Pericardium fibroblast (primary cell): ENCODE results near the gene CABP4. TPM values are rescaled to one million over a fixed set of nuclear protein-coding genes. Genes with fewer than 3 reads are reported as not detected.

Experiments used
- total RNA-seq: library from RNA; depleted of rRNA; stranded (reverse); fragments of >200 nt; gene quantifications from 2 replicates; pipeline ENCODE4 v1.2.3, GENCODE V29; 2015

Gene CABP4
- not detected in 2 replicates for total RNA-seq

GRCh38 chr11:67455054-67455453 is at the start of gene CABP4:
TSS of gene CABP4 (plus strand) at chr11:67455354. CDS start at chr11:67455424, 70 bp downstream.

GRCh38 chr11:67415501-67416304 is 39.5 kb upstream of the CABP4 start, which contains the start of gene CARNS1:
TSS of gene CARNS1 (plus strand) at chr11:67415678. CDS start at chr11:67416200, 522 bp downstream.

GRCh38 chr11:67428052-67429001 is 26.8 kb upstream of the CABP4 start, which contains the start of gene RPS6KB2:
TSS of gene RPS6KB2 (plus strand) at chr11:67428494. CDS start at chr11:67428546, 52 bp downstream.

GRCh38 chr11:67437082-67437808 is 17.9 kb upstream of the CABP4 start, which contains the start of gene PTPRCAP:
TSS of gene PTPRCAP (minus strand) at chr11:67437682. CDS start at chr11:67437619, 63 bp downstream.

GRCh38 chr11:67452141-67452952 is 2.8 kb upstream of the CABP4 start, which contains the start of gene GPR152:
TSS of gene GPR152 (minus strand) at chr11:67452729. CDS start at chr11:67452724, 5 bp downstream.

GRCh38 chr11:67468759-67469507 is 13.8 kb downstream of the CABP4 start, which contains the start of gene TMEM134:
TSS of gene TMEM134 (minus strand) at chr11:67469251. CDS start at chr11:67469192, 59 bp downstream.

GRCh38 chr11:67482827-67483798 is 28.0 kb downstream of the CABP4 start, which contains the start of gene AIP:
TSS of gene AIP (plus strand) at chr11:67483026. CDS start at chr11:67483159, 133 bp downstream.

GRCh38 chr11:67504950-67505581 is 49.9 kb downstream of the CABP4 start, which contains the start of gene PITPNM1:
TSS of gene PITPNM1 (minus strand) at chr11:67505363. CDS start at chr11:67504180, 1,183 bp downstream.

GRCh38 chr11:67507864-67508485 is 52.8 kb downstream of the CABP4 start, which contains the start of gene CDK2AP2:
TSS of gene CDK2AP2 (minus strand) at chr11:67508162. CDS start at chr11:67508082, 80 bp downstream.

Other genes starting within 250 kb of the CABP4 start
- 22.0 and 28.4 TPM in 2 replicates for gene GRK2, start 188.9 kb upstream of the CABP4 start, total RNA-seq
- gene ANKRD13D, start 166.1 kb upstream of the CABP4 start, total RNA-seq: 18.2 and 20.6 TPM in 2 replicates
- 11.3 and 54.7 TPM in 2 replicates for gene SSH3, start 151.8 kb upstream of the CABP4 start, total RNA-seq
- 154 and 170 TPM in 2 replicates for gene POLD4, start 101.8 kb upstream of the CABP4 start, total RNA-seq
- gene CLCF1, start 81.8 kb upstream of the CABP4 start, total RNA-seq: 5.5 and 12.0 TPM in 2 replicates
- gene RAD9A, start 63.4 kb upstream of the CABP4 start, total RNA-seq: 7.0 and 8.8 TPM in 2 replicates
- gene PPP1CA, start 53.5 kb upstream of the CABP4 start, total RNA-seq: 103 and 165 TPM in 2 replicates
- gene TBC1D10C, start 51.3 kb upstream of the CABP4 start, total RNA-seq: not detected in 2 replicates
- 0.51 and 2.0 TPM in 2 replicates for gene CARNS1, start 39.7 kb upstream of the CABP4 start, total RNA-seq
- gene RPS6KB2, start 26.9 kb upstream of the CABP4 start, total RNA-seq: 31.0 and 43.7 TPM in 2 replicates
- gene PTPRCAP, start 17.7 kb upstream of the CABP4 start, total RNA-seq: 0.93 TPM in 1 of 2 replicates, not detected in the other
- gene CORO1B, start 11.9 kb upstream of the CABP4 start, total RNA-seq: 86.4 and 106 TPM in 2 replicates
- gene GPR152, start 2.6 kb upstream of the CABP4 start, total RNA-seq: not detected in 2 replicates
- gene TMEM134, start 13.9 kb downstream of the CABP4 start, total RNA-seq: 36.2 and 53.2 TPM in 2 replicates
- gene AIP, start 27.7 kb downstream of the CABP4 start, total RNA-seq: 67.8 and 68.7 TPM in 2 replicates
- gene PITPNM1, start 50.0 kb downstream of the CABP4 start, total RNA-seq: 13.4 and 43.6 TPM in 2 replicates
- gene CDK2AP2, start 52.8 kb downstream of the CABP4 start, total RNA-seq: 26.0 and 47.0 TPM in 2 replicates
- gene CABP2, start 68.1 kb downstream of the CABP4 start, total RNA-seq: not detected in 2 replicates
- 1,049 and 1,088 TPM in 2 replicates for gene GSTP1, start 128.5 kb downstream of the CABP4 start, total RNA-seq
- 122 and 174 TPM in 2 replicates for gene NDUFV1, start 151.6 kb downstream of the CABP4 start, total RNA-seq
- 10.0 and 19.4 TPM in 2 replicates for gene NUDT8, start 174.6 kb downstream of the CABP4 start, total RNA-seq
- gene TBX10, start 184.4 kb downstream of the CABP4 start, total RNA-seq: not detected in 2 replicates
- not detected in 2 replicates for gene ACY3, start 195.4 kb downstream of the CABP4 start, total RNA-seq
- gene ALDH3B2, start 219.3 kb downstream of the CABP4 start, total RNA-seq: not detected in 2 replicates